SK-N-SH (cell line): ENCODE data around the gene RAB39B. TPM values are rescaled to one million over a fixed set of nuclear protein-coding genes. Genes with fewer than 3 reads are reported as not detected.

Source experiments
- CTCF ChIA-PET: fragments of 300-600, 350-600 bp; formaldehyde crosslinking; extraction: SDS; loops from one replicate; lab custom pipeline; 2021; lab: Yijun Ruan, JAX
- POLR2A ChIA-PET: fragments of 350-600 bp; sonication (Branson Sonifier 250); formaldehyde crosslinking; extraction: SDS; loops from one replicate; lab custom pipeline; 2020; ENCODE audit warnings: antibody characterized with exemption, inconsistent platforms; lab: Yijun Ruan, JAX
- DNase-seq: peaks from one replicate; pipeline ENCODE4 v3.0.0; 2012
- H2AFZ ChIP-seq: fragments of 200-600 bp; sonication (generic); 2 replicates; pipeline ENCODE4 v1.8.1; 2016; ENCODE audit warnings: antibody characterized with exemption, mild to moderate bottlenecking, low read depth
- H3F3A ChIP-seq: fragments of 200-600 bp; sonication (generic); replicated peaks from 2 replicates; pipeline ENCODE3; 2016; ENCODE audit warnings: antibody characterized with exemption, mild to moderate bottlenecking; ENCODE audit not compliant: insufficient read depth
- H3K27ac ChIP-seq, 2 experiments: fragments of 200-500 bp in 1 of 2; fragments of 200-600 bp in 1 of 2; sonication (Bioruptor generic) in 1 of 2; sonication (generic), shearing (Covaris generic) in 1 of 2; 2 replicates each; pipeline versions ENCODE4 v1.5.1 to v1.6.1; 2014 to 2016; ENCODE audit warnings: low read depth in 2 of 2, inconsistent platforms in 1 of 2, low read length in 1 of 2, mild to moderate bottlenecking in 1 of 2, mixed read lengths in 1 of 2
- H3K27me3 ChIP-seq: fragments of 200-600 bp; sonication (generic), shearing (Covaris generic); 2 replicates; pipeline ENCODE4 v1.6.1; 2016; ENCODE audit warnings: mixed run types; ENCODE audit not compliant: insufficient read depth
- H3K36me3 ChIP-seq, 2 experiments: fragments of 200-500 bp in 1 of 2; fragments of 200-600 bp in 1 of 2; sonication (Bioruptor generic) in 1 of 2; sonication (generic) in 1 of 2; replicated peaks in 1 of 2; 2 replicates each; pipeline versions ENCODE3 to v1.5.1; 2014 to 2016; ENCODE audit warnings: low read length in 1 of 2, mild to moderate bottlenecking in 1 of 2; ENCODE audit not compliant: insufficient read depth in 2 of 2, control insufficient read depth in 1 of 2
- H3K4me1 ChIP-seq, 2 experiments: fragments of 200-500 bp in 1 of 2; fragments of 200-600 bp in 1 of 2; sonication (Bioruptor generic) in 1 of 2; sonication (generic), shearing (Covaris generic) in 1 of 2; 2 replicates each; pipeline versions ENCODE4 v1.5.1 to v1.6.1; 2014 to 2016; ENCODE audit warnings: low read depth in 1 of 2, low read length in 1 of 2, mixed run types in 1 of 2; ENCODE audit not compliant: insufficient read depth in 2 of 2, control insufficient read depth in 1 of 2
- H3K4me2 ChIP-seq: fragments of 200-600 bp; sonication (generic), shearing (Covaris generic); 2 replicates; pipeline ENCODE4 v1.6.1; 2017; ENCODE audit warnings: mixed run types
- H3K4me3 ChIP-seq, 2 experiments: fragments of 200-500 bp in 1 of 2; fragments of 200-600 bp in 1 of 2; sonication (Bioruptor generic) in 1 of 2; sonication (generic), shearing (Covaris generic) in 1 of 2; 2 replicates each; pipeline versions ENCODE4 v1.5.1 to v1.8.1; 2014 to 2016; ENCODE audit warnings: low read depth in 2 of 2, inconsistent platforms in 1 of 2, low read length in 1 of 2, mild to moderate bottlenecking in 1 of 2, mixed read lengths in 1 of 2, moderate library complexity in 1 of 2
- H3K79me2 ChIP-seq: fragments of 200-600 bp; sonication (generic); 2 replicates; pipeline ENCODE4 v1.8.1; 2017; ENCODE audit warnings: mild to moderate bottlenecking; ENCODE audit not compliant: insufficient read depth
- H3K9ac ChIP-seq: fragments of 200-600 bp; sonication (generic); 2 replicates; pipeline ENCODE4 v1.6.1; 2017; ENCODE audit warnings: mixed run types
- H3K9me2 ChIP-seq: fragments of 200-600 bp; sonication (generic); 2 replicates; pipeline ENCODE4 v1.6.1; 2017; ENCODE audit warnings: mixed run types
- H3K9me3 ChIP-seq: fragments of 200-600 bp; sonication (generic); 2 replicates; pipeline ENCODE4 v1.6.1; 2017; ENCODE audit warnings: mixed run types, mild to moderate bottlenecking, moderate library complexity
- H4K20me1 ChIP-seq: fragments of 200-600 bp; sonication (generic); 2 replicates; pipeline ENCODE4 v1.6.1; 2017; ENCODE audit warnings: mild to moderate bottlenecking, mixed run types; ENCODE audit not compliant: insufficient read depth
- CHD2 ChIP-seq: fragments of 150-350 bp; IDR thresholded peaks from 2 replicates; pipeline ENCODE4 v1.6.1; 2018; ENCODE audit warnings: low read length; ENCODE audit not compliant: partially characterized antibody
- EP300 ChIP-seq, 2 experiments: IDR thresholded peaks; 2 replicates each; pipeline versions ENCODE4 v1.4.0 to v1.6.1; 2012; ENCODE audit warnings: borderline replicate concordance in 1 of 2, low read depth in 1 of 2, low read length in 1 of 2
- FOSL2 ChIP-seq: IDR thresholded peaks from 2 replicates; pipeline ENCODE4 v1.4.0; 2012; ENCODE audit warnings: low read depth, mild to moderate bottlenecking, moderate library complexity, borderline replicate concordance
- FOXJ3 ChIP-seq: sonication (generic); formaldehyde crosslinking; IDR thresholded peaks from 2 replicates; pipeline ENCODE4 v1.5.1; 2020; ENCODE audit warnings: mild to moderate bottlenecking, missing genetic modification reagents
- FOXM1 ChIP-seq: IDR thresholded peaks from 2 replicates; pipeline ENCODE4 v1.4.0; 2012; ENCODE audit warnings: low read depth, mild to moderate bottlenecking
- GABPA ChIP-seq: IDR thresholded peaks from 2 replicates; pipeline ENCODE4 v1.4.0; 2012; ENCODE audit warnings: low read depth, mild to moderate bottlenecking
- JUND ChIP-seq: IDR thresholded peaks from 2 replicates; pipeline ENCODE4 v1.4.0; 2012
- MEF2A ChIP-seq: IDR thresholded peaks from 2 replicates; pipeline ENCODE4 v1.4.0; 2012; ENCODE audit warnings: low read depth, borderline replicate concordance
- NFIC ChIP-seq: IDR thresholded peaks from 2 replicates; pipeline ENCODE4 v1.4.0; 2012; ENCODE audit warnings: borderline replicate concordance
- RAD21 ChIP-seq: IDR thresholded peaks from 2 replicates; pipeline ENCODE4 v1.6.1; 2012; ENCODE audit warnings: mild to moderate bottlenecking, low read length
- YY1 ChIP-seq: IDR thresholded peaks from 2 replicates; pipeline ENCODE4 v1.4.0; 2012; ENCODE audit warnings: low read depth, mild to moderate bottlenecking
- polyA plus RNA-seq, 3 experiments: library from polyadenylated mRNA; depleted of rRNA; stranded (reverse); fragments of >200 nt; gene quantifications; 2 replicates each; pipeline ENCODE4 v1.2.3, GENCODE V29; 2012
- TF ChIP-seq, protein P1 (sequence below): IDR thresholded peaks from 2 replicates; pipeline ENCODE4 v1.4.0; 2012; ENCODE audit warnings: low read depth, borderline replicate concordance
- TF ChIP-seq, protein P2 (sequence below): fragments of 150-350 bp; IDR thresholded peaks from 2 replicates; pipeline ENCODE4 v1.6.1; 2017; ENCODE audit warnings: antibody characterized with exemption, low read length, low read depth, borderline replicate concordance
- TF ChIP-seq, protein P3 (sequence below): fragments of 150-350 bp; IDR thresholded peaks from 2 replicates; pipeline ENCODE4 v1.6.1; 2016; ENCODE audit warnings: mild to moderate bottlenecking, low read depth, low read length
- TF ChIP-seq, protein P4 (sequence below): IDR thresholded peaks from 2 replicates; pipeline ENCODE4; 2012

The RAB39B gene
- polyA plus RNA-seq, 1 of the 3 experiments (the other 2 are of a cell fraction): 1.3 TPM

DNA sequence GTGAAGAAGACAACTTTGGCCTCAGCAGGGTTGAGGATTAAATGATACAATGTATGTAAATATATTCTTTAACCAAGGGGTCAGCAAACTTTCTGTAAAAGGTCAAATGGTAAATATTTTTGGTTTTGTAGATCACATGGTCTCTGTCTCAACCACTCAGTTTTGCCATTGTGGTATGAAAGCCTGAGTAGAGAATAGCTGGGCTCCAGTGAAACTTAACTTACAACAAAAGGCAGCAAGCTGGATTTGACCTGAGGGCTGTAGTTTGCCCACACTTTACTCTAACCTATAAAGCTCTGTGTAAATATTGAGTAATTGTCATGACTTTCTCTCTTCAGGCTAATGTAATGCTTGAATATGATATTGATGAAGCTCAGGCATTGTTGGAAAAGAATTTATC is 28.4 kb downstream of the RAB39B start:
- Histone ChIP-seq H2AFZ (no peak overlapping the region), H3K9me3 (no peaks in the 10 kb centered on the region), H3K79me2 (peaks cover 9% of the 10 kb centered on the region; the same call in 1 of the 2 replicates), H3K27ac (no peak overlapping the region), H3K9ac (no peak overlapping the region), H3K4me1 (no peaks in the 10 kb centered on the region), H3K4me3 (no peak overlapping the region), H3F3A (no peaks in the 10 kb centered on the region), H3K4me2 (no peak overlapping the region), H4K20me1 (no peaks in the 10 kb centered on the region), H3K27me3 (no peaks in the 10 kb centered on the region), H3K9me2 (no peaks in the 10 kb centered on the region), H3K36me3 (peaks cover 18 to 38% of the 10 kb centered on the region in 2 experiments)
- DNase-seq: no peak
- ChIA-PET CTCF (interaction anchor here (0.9 to 1.0 kb wide), 2 partner anchors 10 to 15 kb away, joined by 3 read pairs; no protein-coding TSS in a partner anchor), POLR2A (no interaction called here)
- TF ChIP-seq, protein P1, sequence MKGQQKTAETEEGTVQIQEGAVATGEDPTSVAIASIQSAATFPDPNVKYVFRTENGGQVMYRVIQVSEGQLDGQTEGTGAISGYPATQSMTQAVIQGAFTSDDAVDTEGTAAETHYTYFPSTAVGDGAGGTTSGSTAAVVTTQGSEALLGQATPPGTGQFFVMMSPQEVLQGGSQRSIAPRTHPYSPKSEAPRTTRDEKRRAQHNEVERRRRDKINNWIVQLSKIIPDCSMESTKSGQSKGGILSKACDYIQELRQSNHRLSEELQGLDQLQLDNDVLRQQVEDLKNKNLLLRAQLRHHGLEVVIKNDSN: no peak
- TF ChIP-seq EP300 (IDR thresholded peaks at IDR 0.05; ENCODE audit: borderline replicate concordance in 1 of 2, low read depth in 1 of 2, low read length in 1 of 2): no peak

DNA sequence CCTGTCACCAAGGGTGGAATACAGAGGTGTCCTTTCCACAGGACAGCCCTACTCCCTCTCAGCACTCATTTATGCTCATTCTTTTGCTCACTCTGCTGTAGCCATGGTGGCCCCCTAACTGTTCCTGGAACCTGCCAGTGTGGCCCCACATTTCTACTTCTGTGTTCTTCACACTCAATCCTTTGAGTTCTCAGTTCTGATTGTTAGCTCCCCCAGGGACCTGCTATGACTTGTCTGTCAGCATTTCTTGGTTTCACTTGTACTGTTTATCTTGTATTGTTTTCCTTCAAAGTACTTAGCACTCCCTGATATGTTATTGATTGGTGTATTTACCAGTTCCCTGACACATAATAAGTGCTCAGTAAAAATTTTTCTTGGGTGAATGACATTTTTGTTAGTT is 33.1 kb downstream of the RAB39B start:
- Histone ChIP-seq H3K4me1 (no peaks in the 10 kb centered on the region), H3K4me2 (no peak overlapping the region)

More for the DNA sequence above, 33.1 kb downstream of the RAB39B start:
- Histone ChIP-seq H3K79me2 (peaks cover 9% of the 10 kb centered on the region; the same call in 1 of the 2 replicates), H3K27ac (no peak overlapping the region), H3F3A (no peaks in the 10 kb centered on the region), H3K9ac (no peak overlapping the region), H4K20me1 (no peaks in the 10 kb centered on the region), H3K9me2 (no peaks in the 10 kb centered on the region), H3K36me3 (peaks cover 14 to 33% of the 10 kb centered on the region in 2 experiments), H3K9me3 (no peaks in the 10 kb centered on the region), H3K4me3 (no peak overlapping the region), H2AFZ (no peak overlapping the region), H3K27me3 (no peaks in the 10 kb centered on the region)
- ChIA-PET CTCF (no interaction called here), POLR2A (no interaction called here)
- TF ChIP-seq RAD21 (no peak), EP300 (IDR thresholded peaks at IDR 0.05; ENCODE audit: borderline replicate concordance in 1 of 2, low read depth in 1 of 2, low read length in 1 of 2) (no peak), MEF2A (no peak), FOXM1 (no peak), YY1 (no peak), GABPA (no peak), FOSL2 (no peak), NFIC (no peak), CHD2 (no peak), JUND (no peak), FOXJ3 (CRISPR knock-in tag) (no peak)
- TF ChIP-seq, protein P2, sequence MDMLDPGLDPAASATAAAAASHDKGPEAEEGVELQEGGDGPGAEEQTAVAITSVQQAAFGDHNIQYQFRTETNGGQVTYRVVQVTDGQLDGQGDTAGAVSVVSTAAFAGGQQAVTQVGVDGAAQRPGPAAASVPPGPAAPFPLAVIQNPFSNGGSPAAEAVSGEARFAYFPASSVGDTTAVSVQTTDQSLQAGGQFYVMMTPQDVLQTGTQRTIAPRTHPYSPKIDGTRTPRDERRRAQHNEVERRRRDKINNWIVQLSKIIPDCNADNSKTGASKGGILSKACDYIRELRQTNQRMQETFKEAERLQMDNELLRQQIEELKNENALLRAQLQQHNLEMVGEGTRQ: no peak
- TF ChIP-seq, protein P3, sequence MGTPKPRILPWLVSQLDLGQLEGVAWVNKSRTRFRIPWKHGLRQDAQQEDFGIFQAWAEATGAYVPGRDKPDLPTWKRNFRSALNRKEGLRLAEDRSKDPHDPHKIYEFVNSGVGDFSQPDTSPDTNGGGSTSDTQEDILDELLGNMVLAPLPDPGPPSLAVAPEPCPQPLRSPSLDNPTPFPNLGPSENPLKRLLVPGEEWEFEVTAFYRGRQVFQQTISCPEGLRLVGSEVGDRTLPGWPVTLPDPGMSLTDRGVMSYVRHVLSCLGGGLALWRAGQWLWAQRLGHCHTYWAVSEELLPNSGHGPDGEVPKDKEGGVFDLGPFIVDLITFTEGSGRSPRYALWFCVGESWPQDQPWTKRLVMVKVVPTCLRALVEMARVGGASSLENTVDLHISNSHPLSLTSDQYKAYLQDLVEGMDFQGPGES: no peak
- TF ChIP-seq, protein P4, sequence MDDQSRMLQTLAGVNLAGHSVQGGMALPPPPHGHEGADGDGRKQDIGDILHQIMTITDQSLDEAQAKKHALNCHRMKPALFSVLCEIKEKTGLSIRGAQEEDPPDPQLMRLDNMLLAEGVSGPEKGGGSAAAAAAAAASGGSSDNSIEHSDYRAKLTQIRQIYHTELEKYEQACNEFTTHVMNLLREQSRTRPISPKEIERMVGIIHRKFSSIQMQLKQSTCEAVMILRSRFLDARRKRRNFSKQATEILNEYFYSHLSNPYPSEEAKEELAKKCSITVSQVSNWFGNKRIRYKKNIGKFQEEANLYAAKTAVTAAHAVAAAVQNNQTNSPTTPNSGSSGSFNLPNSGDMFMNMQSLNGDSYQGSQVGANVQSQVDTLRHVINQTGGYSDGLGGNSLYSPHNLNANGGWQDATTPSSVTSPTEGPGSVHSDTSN: no peak
- no peak for DNase-seq
